ENCODE data around the gene SRGAP1. TPM values are rescaled to one million over a fixed set of nuclear protein-coding genes. Genes with fewer than 3 reads are reported as not detected.

SRGAP1 gene
- total and polyA plus RNA-seq, 2 of the 8 experiments (the other 6 are each of a cell fraction or from before 2014, with no cell fraction given) = 3.2 to 7.3 TPM

GRCh38 chr12:63919756-63920155 lies 75.3 kb downstream of the SRGAP1 start:
- DNase-seq (ENCODE audit: low read depth in 1 of 2, low spot score in 2 of 2) (no peak), FAIRE-seq (no peak)
- Histone ChIP-seq H4K5ac (ENCODE audit: insufficient read length, low read depth, low read length) (no peak overlapping the region), H3K79me2 (ENCODE audit: control insufficient read depth in 1 of 2, insufficient read depth in 2 of 2, low read length in 2 of 2) (no peaks in the 10 kb centered on the region; a peak in 1 of 4 replicates), H3K27me3 (replicated peaks in 1 of 4; ENCODE audit: control insufficient read depth in 3 of 4, extremely low read depth in 1 of 4, insufficient read depth in 3 of 4, low read length in 3 of 4) (no peaks in the 10 kb centered on the region), H3K4me2 (ENCODE audit: insufficient read depth in 1 of 2, low read depth in 2 of 2, low read length in 2 of 2) (no peak overlapping the region), H3K36me3 (ENCODE audit: control insufficient read depth in 2 of 4, insufficient read depth in 4 of 4, low read length in 3 of 4) (no peaks in the 10 kb centered on the region), H3K4ac (replicated peaks; ENCODE audit: insufficient read length, low read depth, low read length) (no peak overlapping the region), H3K4me3 (ENCODE audit: extremely low read depth in 1 of 4, insufficient read depth in 2 of 4, low read depth in 3 of 4, low read length in 4 of 4) (no peak overlapping the region), H3K9me3 (ENCODE audit: insufficient read depth in 2 of 2, low read depth in 1 of 2, low read length in 1 of 2) (no peaks in the 10 kb centered on the region), H2BK5ac (ENCODE audit: low read depth, low read length) (no peak overlapping the region), H3K23ac (ENCODE audit: insufficient read length) (no peak overlapping the region), H3K14ac (ENCODE audit: insufficient read length) (no peak overlapping the region), H3K56ac (replicated peaks; ENCODE audit: insufficient read length, low read depth, low read length) (no peak overlapping the region), H3K79me1 (ENCODE audit: low read depth, low read length) (no peaks in the 10 kb centered on the region), H2BK12ac (ENCODE audit: low read depth, low read length) (no peak overlapping the region), H2AK5ac (ENCODE audit: low read depth, low read length) (no peak overlapping the region), H2BK20ac (ENCODE audit: low read length) (no peak overlapping the region), H2BK15ac (ENCODE audit: low read length) (no peak overlapping the region), H2BK120ac (replicated peaks; ENCODE audit: low read depth, low read length) (no peak overlapping the region), H2AFZ (ENCODE audit: low read length) (no peak overlapping the region), H3K9ac (replicated peaks in 1 of 4; ENCODE audit: extremely low read depth in 1 of 4, low read depth in 3 of 4, low read length in 3 of 4) (no peak overlapping the region), H4K20me1 (replicated peaks in 1 of 2; ENCODE audit: control insufficient read depth in 1 of 2, insufficient read depth in 2 of 2, low read length in 2 of 2) (no peaks in the 10 kb centered on the region), H3K23me2 (ENCODE audit: low read depth, low read length) (no peaks in the 10 kb centered on the region), H3K4me1 (replicated peaks in 1 of 4; ENCODE audit: control insufficient read depth in 3 of 4, insufficient read depth in 4 of 4, low read length in 3 of 4) (peaks cover 0 to 4% (median 2%) of the 10 kb centered on the region in 4 experiments; a peak in 3 of 7 replicates), H4K91ac (replicated peaks; ENCODE audit: insufficient read length, low read length) (no peak overlapping the region), H3K27ac (ENCODE audit: low read depth, low read length) (no peak overlapping the region), H3K18ac (ENCODE audit: extremely low read depth, low read length) (no peak overlapping the region), H4K8ac (ENCODE audit: extremely low read depth, insufficient read depth, low read length) (no peak overlapping the region)
- WGBS, 2 experiments (ENCODE audit: extremely low coverage in 1 of 2, insufficient coverage in 1 of 2, insufficient read length in 1 of 2, insufficient replicate concordance in 2 of 2, low coverage in 1 of 2, low lambda C conversion rate in 2 of 2, missing lambda C conversion rate in 1 of 2) = 92% methylated on average over 2 of the region's 2 CpGs; no CpG with 5 or more reads in 1 of the 2 experiments
- CTCF ChIA-PET (ENCODE audit: partially characterized antibody) = no interaction called here
- POLR2A ChIA-PET (ENCODE audit: partially characterized antibody) = no interaction called here
- TF ChIP-seq ATF2 (IDR thresholded peaks at IDR 0.05; ENCODE audit: low read length) = no peak
- no peak for TF ChIP-seq GABPA (IDR thresholded peaks at IDR 0.05; ENCODE audit: borderline replicate concordance, insufficient read depth, low read length)
- TF ChIP-seq ZNF274 (IDR thresholded peaks at IDR 0.05; ENCODE audit: borderline replicate concordance, extremely low read depth, low read length) = no peak
- no peak for TF ChIP-seq RBBP5 (IDR thresholded peaks at IDR 0.05; ENCODE audit: borderline replicate concordance, low read depth, low read length)
- TF ChIP-seq CHD2 (IDR thresholded peaks at IDR 0.05; ENCODE audit: low read length) = no peak
- TF ChIP-seq EGR1 (IDR thresholded peaks at IDR 0.05; ENCODE audit: borderline replicate concordance, low read depth, low read length) = no peak
- no peak for TF ChIP-seq ASH2L (IDR thresholded peaks at IDR 0.05; ENCODE audit: low read length)
- TF ChIP-seq CTBP2 (IDR thresholded peaks at IDR 0.05; ENCODE audit: borderline replicate concordance, insufficient read depth, insufficient read length, low read length) = no peak
- TF ChIP-seq KDM1A (IDR thresholded peaks at IDR 0.05; ENCODE audit: borderline replicate concordance, low read length) = no peak
